Suprapubic skin (tissue), 4 donors: ENCODE results near the gene AP3D1. TPM values are rescaled to one million over a fixed set of nuclear protein-coding genes. Genes with fewer than 3 reads are reported as not detected.

Experiments
- DNase-seq, 2 donors: peaks; one replicate each; pipeline ENCODE4 v3.0.0-alpha.2; 2019; ENCODE audit warnings: low spot score in 2 of 2
- H3K27ac ChIP-seq: fragments of 200-600 bp; sonication (generic); one replicate; pipeline ENCODE4 v1.5.1; 2019
- H3K27me3 ChIP-seq: fragments of 200-600 bp; sonication (generic); one replicate; pipeline ENCODE4 v1.5.1; 2019
- H3K36me3 ChIP-seq: fragments of 200-600 bp; sonication (generic); one replicate; pipeline ENCODE4 v1.5.1; 2019
- H3K4me1 ChIP-seq: fragments of 200-600 bp; sonication (generic); one replicate; pipeline ENCODE4 v1.5.1; 2019
- H3K4me3 ChIP-seq: fragments of 200-600 bp; sonication (generic); one replicate; pipeline ENCODE4 v1.5.1; 2019; ENCODE audit warnings: mild to moderate bottlenecking
- H3K9me3 ChIP-seq: fragments of 200-600 bp; sonication (generic); one replicate; pipeline ENCODE4 v1.5.1; 2019
- CTCF ChIP-seq, 2 donors: fragments of 200-600 bp in 1 of 2; fragments of 450-650 bp in 1 of 2; sonication (generic) in 1 of 2; IDR thresholded peaks; one replicate each; pipeline ENCODE4 v1.5.1; 2016 to 2019; ENCODE audit warnings: antibody characterized with exemption in 2 of 2, mild to moderate bottlenecking in 1 of 2, moderate library complexity in 1 of 2
- EP300 ChIP-seq: sonication (generic); formaldehyde crosslinking; IDR thresholded peaks from one replicate; pipeline ENCODE4 v1.6.1; 2017; ENCODE audit warnings: antibody characterized with exemption
- POLR2A ChIP-seq, 2 donors: fragments of 450-650 bp; IDR thresholded peaks; one replicate each; pipeline ENCODE4 v1.6.1; 2017; ENCODE audit warnings: antibody characterized with exemption in 2 of 2, mild to moderate bottlenecking in 2 of 2, moderate library complexity in 2 of 2
- POLR2AphosphoS5 ChIP-seq, 3 donors: sonication (generic); formaldehyde crosslinking; IDR thresholded peaks; one replicate each; pipeline ENCODE4 v1.6.1; 2017; ENCODE audit warnings: antibody characterized with exemption in 3 of 3
- WGBS: methylation state at CpG from one replicate; pipeline ENCODE4 v1.1.5; 2018; 5-methylcytosine and 5-hydroxymethylcytosine counted together
- total RNA-seq, 4 donors: library from RNA; depleted of rRNA; stranded (reverse); fragments of >200 nt; gene quantifications; one replicate each; pipeline ENCODE4 v1.1.0, GENCODE V29; 2016

Gene AP3D1
- total RNA-seq, 4 donors from 2014 or later = 65.4 to 99.4 (median 85.4) TPM

GRCh38 chr19:2197270-2197669 lies 45.9 kb upstream of the AP3D1 start:
- TF ChIP-seq POLR2AphosphoS5 (IDR thresholded peaks at IDR 0.05) (no peak), CTCF (IDR thresholded peaks at IDR 0.05) (no peak), POLR2A (IDR thresholded peaks at IDR 0.05) (no peak), EP300 (no peak)
- peaks cover 59% of the 10 kb centered on the region for H3K36me3 ChIP-seq
- no peak overlapping the region for H3K4me3 ChIP-seq

GRCh38 chr19:2195914-2196313 lies 44.5 kb upstream of the AP3D1 start:
- H3K4me1 ChIP-seq = peaks cover 3% of the 10 kb centered on the region
- H3K9me3 ChIP-seq = no peaks in the 10 kb centered on the region
- WGBS = 93% methylated on average over 6 of the region's 19 CpGs
- no peak overlapping the region for H3K4me3 ChIP-seq
- no peaks in the 10 kb centered on the region for H3K27me3 ChIP-seq
- no peak for DNase-seq
- peaks cover 73% of the 10 kb centered on the region for H3K36me3 ChIP-seq
- TF ChIP-seq POLR2A (IDR thresholded peaks at IDR 0.05) (no peak), EP300 (no peak), CTCF (IDR thresholded peaks at IDR 0.05) (no peak), POLR2AphosphoS5 (IDR thresholded peaks at IDR 0.05) (no peak)
- H3K27ac ChIP-seq = no peak overlapping the region

More at GRCh38 chr19:2197270-2197669, 45.9 kb upstream of the AP3D1 start:
- 100% methylated on average over 2 of the region's 15 CpGs for WGBS
- no peak for DNase-seq
- Histone ChIP-seq H3K4me1 (peaks cover 5% of the 10 kb centered on the region), H3K27ac (no peak overlapping the region), H3K9me3 (no peaks in the 10 kb centered on the region), H3K27me3 (no peaks in the 10 kb centered on the region)

GRCh38 chr19:2195361-2195760 lies 44.0 kb upstream of the AP3D1 start:
- Histone ChIP-seq H3K9me3 (no peaks in the 10 kb centered on the region), H3K27me3 (no peaks in the 10 kb centered on the region), H3K4me3 (no peak overlapping the region), H3K36me3 (peaks cover 77% of the 10 kb centered on the region), H3K4me1 (peaks cover 3% of the 10 kb centered on the region), H3K27ac (no peak overlapping the region)
- no peak for TF ChIP-seq POLR2AphosphoS5 (IDR thresholded peaks at IDR 0.05)
- no peak for TF ChIP-seq CTCF (IDR thresholded peaks at IDR 0.05)
- no peak for TF ChIP-seq POLR2A (IDR thresholded peaks at IDR 0.05)
- no peak for TF ChIP-seq EP300
- 78% methylated on average over 7 of the region's 13 CpGs for WGBS
- no peak for DNase-seq

- DNase-seq = no peak
- H3K27ac ChIP-seq = no peak overlapping the region
- H3K4me1 ChIP-seq = peaks cover 3% of the 10 kb centered on the region
- H3K27me3 ChIP-seq = no peaks in the 10 kb centered on the region
- no peaks in the 10 kb centered on the region for H3K9me3 ChIP-seq
- TF ChIP-seq EP300 = no peak
- TF ChIP-seq POLR2A (IDR thresholded peaks at IDR 0.05) = no peak
- no peak for TF ChIP-seq CTCF (IDR thresholded peaks at IDR 0.05)
- TF ChIP-seq POLR2AphosphoS5 (IDR thresholded peaks at IDR 0.05) = no peak
- 84% methylated on average over 19 of the region's 25 CpGs for WGBS
- H3K36me3 ChIP-seq = peaks cover 77% of the 10 kb centered on the region
- no peak overlapping the region for H3K4me3 ChIP-seq
These were observed 43.2 kb upstream of the AP3D1 start for GRCh38 chr19:2194513-2195078.

- no peak overlapping the region for H3K4me3 ChIP-seq
- TF ChIP-seq EP300 = no peak
- no peak for TF ChIP-seq POLR2AphosphoS5 (IDR thresholded peaks at IDR 0.05)
- no peak for TF ChIP-seq CTCF (IDR thresholded peaks at IDR 0.05)
- TF ChIP-seq POLR2A (IDR thresholded peaks at IDR 0.05) = no peak
- DNase-seq = no peak
- WGBS = 88% methylated on average over 15 of the region's 18 CpGs
- peaks cover 79% of the 10 kb centered on the region for H3K36me3 ChIP-seq
- H3K27ac ChIP-seq = no peak overlapping the region
- no peaks in the 10 kb centered on the region for H3K9me3 ChIP-seq
- H3K4me1 ChIP-seq = peaks cover 3% of the 10 kb centered on the region
- no peaks in the 10 kb centered on the region for H3K27me3 ChIP-seq
These were observed 42.4 kb upstream of the AP3D1 start for GRCh38 chr19:2193807-2194206.
